ENCODE data around the gene PTPN14. TPM values are rescaled to one million over a fixed set of nuclear protein-coding genes. Genes with fewer than 3 reads are reported as not detected.

PTPN14 gene
- total and polyA plus RNA-seq, 2 experiments from 2014 or later, result 18.7 to 70.2 TPM

DNA sequence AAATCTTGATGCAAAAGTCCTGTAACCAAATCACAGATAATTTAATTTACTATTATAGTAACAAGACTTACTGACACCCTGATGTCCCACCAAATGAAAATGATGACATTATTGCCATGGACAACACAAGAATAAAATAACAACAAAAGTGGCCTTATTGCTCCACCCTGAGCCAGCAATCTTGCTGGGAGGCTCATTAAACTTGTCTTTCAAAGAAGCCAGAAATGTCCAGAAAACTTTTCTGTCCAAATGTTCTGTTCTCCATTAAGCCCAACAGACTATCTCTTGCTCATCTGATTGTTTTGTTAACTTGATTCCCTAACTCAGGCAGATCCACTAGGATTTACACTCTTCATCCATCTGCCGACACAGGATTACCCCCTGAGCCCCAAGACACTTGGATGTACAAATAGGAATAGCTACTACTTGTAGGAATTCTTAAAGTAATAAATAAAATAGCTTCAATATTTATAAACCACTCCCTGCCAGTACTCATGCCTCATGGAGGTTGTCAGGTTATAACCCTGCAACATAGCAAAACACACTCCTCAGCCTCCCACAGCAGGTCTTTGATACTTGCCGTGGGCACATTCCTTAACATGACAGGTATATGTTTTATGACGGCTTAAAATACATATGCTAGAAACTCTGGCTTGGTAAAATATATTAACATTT, 84.9 kb downstream of the PTPN14 start:
- Histone ChIP-seq H3K4me2 (no peak overlapping the region), H3K9me2 (ENCODE audit: insufficient read depth) (no peaks in the 10 kb centered on the region), H3K4me3 (no peak overlapping the region), H3K27ac (ENCODE audit: low read depth) (peak overlapping the region; percentile 64; the same call in 1 of the 2 replicates), H3K79me2 (replicated peaks; ENCODE audit: insufficient read depth) (peaks cover 89% of the 10 kb centered on the region), H3K4me1 (ENCODE audit: insufficient read depth) (peaks cover 29% of the 10 kb centered on the region), H4K20me1 (replicated peaks; ENCODE audit: insufficient read depth) (peaks cover 6% of the 10 kb centered on the region), H2AFZ (no peak overlapping the region), H3F3A (replicated peaks; ENCODE audit: low read depth) (no peaks in the 10 kb centered on the region), H3K36me3 (ENCODE audit: insufficient read depth) (peaks cover 3% of the 10 kb centered on the region; the same call in 1 of the 2 replicates), H3K27me3 (ENCODE audit: insufficient read depth) (no peaks in the 10 kb centered on the region)
- H3K4me1 Mint-ChIP-seq, result peaks cover 33% of the 10 kb centered on the region
- peaks cover 3% of the 10 kb centered on the region; the same call in 1 of the 3 replicates for H3K36me3 Mint-ChIP-seq (ENCODE audit: low read depth)
- no peaks in the 10 kb centered on the region for H3K27me3 Mint-ChIP-seq (ENCODE audit: insufficient read depth, low read depth, poor library complexity)
- H3K9me3 Mint-ChIP-seq, result no peaks in the 10 kb centered on the region; the same call in 2 of the 3 replicates
- no peak overlapping the region for H3K4me3 Mint-ChIP-seq
- ATAC-seq (no peak), DNase-seq (ENCODE audit: low spot score) (no peak)
- H3K27ac Mint-ChIP-seq, result no peak overlapping the region
- no peak for TF ChIP-seq POLR2AphosphoS5 (IDR thresholded peaks at IDR 0.05; ENCODE audit: low read depth)
- TF ChIP-seq CREB1 (CRISPR knock-in tag; IDR thresholded peaks at IDR 0.05; ENCODE audit: low read depth), result no peak
- TF ChIP-seq NANOG (IDR thresholded peaks at IDR 0.05; ENCODE audit: borderline replicate concordance), result no peak
- TF ChIP-seq, protein P1, sequence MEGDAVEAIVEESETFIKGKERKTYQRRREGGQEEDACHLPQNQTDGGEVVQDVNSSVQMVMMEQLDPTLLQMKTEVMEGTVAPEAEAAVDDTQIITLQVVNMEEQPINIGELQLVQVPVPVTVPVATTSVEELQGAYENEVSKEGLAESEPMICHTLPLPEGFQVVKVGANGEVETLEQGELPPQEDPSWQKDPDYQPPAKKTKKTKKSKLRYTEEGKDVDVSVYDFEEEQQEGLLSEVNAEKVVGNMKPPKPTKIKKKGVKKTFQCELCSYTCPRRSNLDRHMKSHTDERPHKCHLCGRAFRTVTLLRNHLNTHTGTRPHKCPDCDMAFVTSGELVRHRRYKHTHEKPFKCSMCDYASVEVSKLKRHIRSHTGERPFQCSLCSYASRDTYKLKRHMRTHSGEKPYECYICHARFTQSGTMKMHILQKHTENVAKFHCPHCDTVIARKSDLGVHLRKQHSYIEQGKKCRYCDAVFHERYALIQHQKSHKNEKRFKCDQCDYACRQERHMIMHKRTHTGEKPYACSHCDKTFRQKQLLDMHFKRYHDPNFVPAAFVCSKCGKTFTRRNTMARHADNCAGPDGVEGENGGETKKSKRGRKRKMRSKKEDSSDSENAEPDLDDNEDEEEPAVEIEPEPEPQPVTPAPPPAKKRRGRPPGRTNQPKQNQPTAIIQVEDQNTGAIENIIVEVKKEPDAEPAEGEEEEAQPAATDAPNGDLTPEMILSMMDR (conservative IDR thresholded peaks at IDR 0.05; ENCODE audit: low read depth in 2 of 2), result no peak
- TF ChIP-seq ZNF462 (CRISPR knock-in tag; IDR thresholded peaks at IDR 0.05), result no peak
- no peak for TF ChIP-seq REST (IDR thresholded peaks at IDR 0.05; ENCODE audit: unreplicated experiment)
- TF ChIP-seq ZNF331 (CRISPR knock-in tag; IDR thresholded peaks at IDR 0.05; ENCODE audit: low read depth), result no peak
- TF ChIP-seq EZH2phosphoT487 (IDR thresholded peaks at IDR 0.05; ENCODE audit: unreplicated experiment), result no peak
- no peak for TF ChIP-seq ZNF114 (CRISPR knock-in tag; IDR thresholded peaks at IDR 0.05)
- no peak for TF ChIP-seq JUNB (IDR thresholded peaks at IDR 0.05; ENCODE audit: unreplicated experiment)
- no peak for TF ChIP-seq EZH2 (IDR thresholded peaks at IDR 0.05; ENCODE audit: low read depth, unreplicated experiment)
- TF ChIP-seq STAT1 (IDR thresholded peaks at IDR 0.05; ENCODE audit: unreplicated experiment), result no peak

Data from GM23338 (cell line).